Measurements from ENCODE around the gene PLA2R1.

Gene PLA2R1

DNA sequence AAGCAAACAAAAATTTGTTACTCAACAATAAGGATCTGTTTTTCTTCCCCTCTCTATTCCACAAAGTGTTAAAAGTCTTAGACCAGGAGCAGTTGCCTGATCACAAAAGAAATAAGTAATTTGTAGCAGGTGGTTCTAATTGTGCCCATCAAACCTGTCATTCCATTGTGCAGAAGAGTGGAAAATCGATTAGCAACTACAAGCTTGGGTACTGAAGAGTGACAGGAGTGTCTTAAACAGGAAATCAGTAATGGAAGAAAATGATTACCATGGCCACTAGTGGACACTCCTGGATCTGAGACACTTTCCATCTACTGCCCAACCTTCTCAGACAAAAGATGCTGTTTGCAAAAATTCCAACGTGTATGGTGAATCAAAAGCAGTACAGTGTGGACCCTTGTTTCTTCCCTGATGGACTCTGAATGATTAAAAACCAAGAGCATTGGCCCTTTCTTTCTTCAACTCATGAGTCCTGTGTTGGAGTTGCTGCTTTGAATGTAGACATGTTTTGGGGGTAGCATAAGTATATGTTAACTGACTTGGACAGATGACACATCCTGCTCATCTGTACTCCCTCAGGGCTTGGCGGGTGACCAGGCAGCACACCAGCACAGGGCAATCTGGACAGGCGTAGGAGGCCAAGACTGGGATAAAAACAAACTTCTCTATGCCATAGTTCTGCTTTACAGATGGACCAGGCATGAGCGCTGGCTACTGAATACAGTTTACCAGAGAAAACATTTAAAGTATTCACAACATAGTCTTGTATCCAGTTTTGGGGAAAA is 51.9 kb downstream of the PLA2R1 start:
- no peaks in the 10 kb centered on the region for H3K4me1 ChIP-seq (ENCODE audit: control insufficient read depth, insufficient read depth, low read length)
- peaks cover 8% of the 10 kb centered on the region for H3K36me3 ChIP-seq (ENCODE audit: control insufficient read depth, insufficient read depth, low read length)
- no peak overlapping the region for H3K9ac ChIP-seq (ENCODE audit: low read length)
- no peak overlapping the region for H3K4me3 ChIP-seq (ENCODE audit: low read length)
- H3K27ac ChIP-seq (ENCODE audit: low read depth, low read length) = no peak overlapping the region
- no peaks in the 10 kb centered on the region for H3K27me3 ChIP-seq (ENCODE audit: control insufficient read depth, insufficient read depth, low read length)

DNA sequence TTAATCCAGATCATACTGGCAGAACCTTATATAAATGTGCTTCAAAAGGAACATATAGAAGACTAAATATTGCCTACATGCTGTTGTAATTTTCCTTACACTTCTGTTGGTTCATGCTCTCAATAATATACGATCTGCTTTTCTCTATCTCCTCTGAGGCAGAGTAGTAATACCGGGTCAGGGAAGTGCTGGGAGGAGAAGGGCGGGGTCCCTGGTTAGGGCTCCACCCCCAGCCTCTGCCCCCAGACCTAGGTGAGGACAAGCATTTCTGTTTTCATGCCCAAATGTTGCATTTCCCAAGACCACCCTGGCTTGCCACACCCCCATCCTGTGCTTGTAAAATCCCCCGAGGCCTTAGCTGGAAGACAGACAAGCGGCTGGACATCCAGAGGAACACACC is 55.3 kb downstream of the PLA2R1 start:
- Histone ChIP-seq H3K9ac (ENCODE audit: low read length) (no peak overlapping the region), H3K36me3 (ENCODE audit: control insufficient read depth, insufficient read depth, low read length) (peaks cover 12% of the 10 kb centered on the region), H3K4me3 (ENCODE audit: low read length) (no peak overlapping the region), H3K27ac (ENCODE audit: low read depth, low read length) (no peak overlapping the region), H3K4me1 (ENCODE audit: control insufficient read depth, insufficient read depth, low read length) (no peaks in the 10 kb centered on the region), H3K27me3 (ENCODE audit: control insufficient read depth, insufficient read depth, low read length) (no peaks in the 10 kb centered on the region)

DNA sequence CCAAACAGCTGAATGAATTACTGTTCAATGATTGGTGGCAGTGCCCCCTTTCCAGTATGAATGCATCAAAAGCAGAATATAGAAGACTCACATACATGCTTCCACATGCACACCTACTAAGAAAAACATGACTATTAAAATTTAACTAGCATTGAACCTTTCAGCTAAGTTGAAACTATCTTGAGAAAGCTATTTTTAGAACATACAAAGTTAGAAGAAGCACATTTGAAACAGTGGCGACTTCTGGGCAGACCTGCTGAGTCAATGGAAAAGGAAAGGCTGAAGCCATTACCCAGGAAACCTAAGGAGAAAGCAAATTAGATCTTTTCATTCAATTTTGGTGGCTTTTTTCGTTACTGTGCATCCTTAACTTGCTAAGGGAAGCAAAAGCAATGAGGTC is 55.9 kb downstream of the PLA2R1 start:
- no peak overlapping the region for H3K27ac ChIP-seq (ENCODE audit: low read depth, low read length)
- no peaks in the 10 kb centered on the region for H3K4me1 ChIP-seq (ENCODE audit: control insufficient read depth, insufficient read depth, low read length)
- no peak overlapping the region for H3K4me3 ChIP-seq (ENCODE audit: low read length)
- H3K9ac ChIP-seq (ENCODE audit: low read length) = no peak overlapping the region
- peaks cover 8% of the 10 kb centered on the region for H3K36me3 ChIP-seq (ENCODE audit: control insufficient read depth, insufficient read depth, low read length)
- H3K27me3 ChIP-seq (ENCODE audit: control insufficient read depth, insufficient read depth, low read length) = no peaks in the 10 kb centered on the region

DNA sequence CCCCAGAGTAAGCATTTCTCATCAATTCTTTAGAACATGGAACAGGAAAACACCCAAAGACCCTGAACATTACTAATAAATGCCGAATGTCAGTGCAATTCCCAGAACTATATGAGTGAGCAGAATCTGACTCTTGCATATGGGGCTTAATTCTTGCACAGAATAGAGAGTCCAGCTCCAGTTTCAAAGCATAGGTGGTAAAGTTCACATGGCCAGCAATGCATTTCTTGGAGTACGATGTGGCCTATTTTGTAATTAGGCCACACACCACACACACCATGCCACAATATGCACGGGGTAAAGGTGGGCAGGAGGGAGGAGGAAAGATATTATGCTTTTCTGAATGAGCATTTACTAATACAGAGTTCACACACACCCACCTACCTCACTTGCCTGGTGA is 56.5 kb downstream of the PLA2R1 start:
- Histone ChIP-seq H3K9ac (ENCODE audit: low read length) (no peak overlapping the region), H3K27me3 (ENCODE audit: control insufficient read depth, insufficient read depth, low read length) (no peaks in the 10 kb centered on the region), H3K4me3 (ENCODE audit: low read length) (no peak overlapping the region), H3K4me1 (ENCODE audit: control insufficient read depth, insufficient read depth, low read length) (no peaks in the 10 kb centered on the region), H3K36me3 (ENCODE audit: control insufficient read depth, insufficient read depth, low read length) (peaks cover 8% of the 10 kb centered on the region), H3K27ac (ENCODE audit: low read depth, low read length) (no peak overlapping the region)

- no peak overlapping the region for H3K4me3 ChIP-seq (ENCODE audit: low read length)
- no peak overlapping the region for H3K9ac ChIP-seq (ENCODE audit: low read length)
- H3K4me1 ChIP-seq (ENCODE audit: control insufficient read depth, insufficient read depth, low read length) = no peaks in the 10 kb centered on the region
- H3K36me3 ChIP-seq (ENCODE audit: control insufficient read depth, insufficient read depth, low read length) = peaks cover 5% of the 10 kb centered on the region
- H3K27ac ChIP-seq (ENCODE audit: low read depth, low read length) = no peak overlapping the region
- no peaks in the 10 kb centered on the region for H3K27me3 ChIP-seq (ENCODE audit: control insufficient read depth, insufficient read depth, low read length)
Measured at GRCh38 chr2:160005476-160005875, 56.9 kb downstream of the PLA2R1 start.

- Histone ChIP-seq H3K9ac (ENCODE audit: low read length) (no peak overlapping the region), H3K4me1 (ENCODE audit: control insufficient read depth, insufficient read depth, low read length) (no peaks in the 10 kb centered on the region), H3K36me3 (ENCODE audit: control insufficient read depth, insufficient read depth, low read length) (no peaks in the 10 kb centered on the region), H3K27ac (ENCODE audit: low read depth, low read length) (no peak overlapping the region), H3K27me3 (ENCODE audit: control insufficient read depth, insufficient read depth, low read length) (no peaks in the 10 kb centered on the region), H3K4me3 (ENCODE audit: low read length) (no peak overlapping the region)
Measured at GRCh38 chr2:159998961-159999360, 63.5 kb downstream of the PLA2R1 start.

DNA sequence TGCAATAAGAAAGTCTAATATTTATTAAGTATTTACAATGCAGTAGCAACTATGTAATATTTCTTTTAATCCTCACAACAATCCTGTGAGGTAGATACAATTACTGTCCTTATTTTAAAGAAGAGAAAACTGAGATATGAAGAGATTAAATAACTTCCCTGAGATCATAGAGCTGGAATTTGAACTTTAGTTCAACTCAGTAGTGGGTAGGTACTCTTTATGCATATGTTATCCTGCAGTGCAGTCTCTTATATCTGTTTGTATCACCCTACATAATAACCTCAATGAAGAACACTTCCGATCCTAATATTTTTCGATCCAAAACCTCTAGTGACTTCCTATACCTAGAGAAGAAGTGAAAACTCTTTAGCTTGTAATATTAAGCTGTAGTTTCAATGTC is 64.2 kb downstream of the PLA2R1 start:
- Histone ChIP-seq H3K27me3 (ENCODE audit: control insufficient read depth, insufficient read depth, low read length) (no peaks in the 10 kb centered on the region), H3K27ac (ENCODE audit: low read depth, low read length) (no peak overlapping the region), H3K4me3 (ENCODE audit: low read length) (no peak overlapping the region), H3K9ac (ENCODE audit: low read length) (no peak overlapping the region), H3K36me3 (ENCODE audit: control insufficient read depth, insufficient read depth, low read length) (no peaks in the 10 kb centered on the region), H3K4me1 (ENCODE audit: control insufficient read depth, insufficient read depth, low read length) (no peaks in the 10 kb centered on the region)

DNA sequence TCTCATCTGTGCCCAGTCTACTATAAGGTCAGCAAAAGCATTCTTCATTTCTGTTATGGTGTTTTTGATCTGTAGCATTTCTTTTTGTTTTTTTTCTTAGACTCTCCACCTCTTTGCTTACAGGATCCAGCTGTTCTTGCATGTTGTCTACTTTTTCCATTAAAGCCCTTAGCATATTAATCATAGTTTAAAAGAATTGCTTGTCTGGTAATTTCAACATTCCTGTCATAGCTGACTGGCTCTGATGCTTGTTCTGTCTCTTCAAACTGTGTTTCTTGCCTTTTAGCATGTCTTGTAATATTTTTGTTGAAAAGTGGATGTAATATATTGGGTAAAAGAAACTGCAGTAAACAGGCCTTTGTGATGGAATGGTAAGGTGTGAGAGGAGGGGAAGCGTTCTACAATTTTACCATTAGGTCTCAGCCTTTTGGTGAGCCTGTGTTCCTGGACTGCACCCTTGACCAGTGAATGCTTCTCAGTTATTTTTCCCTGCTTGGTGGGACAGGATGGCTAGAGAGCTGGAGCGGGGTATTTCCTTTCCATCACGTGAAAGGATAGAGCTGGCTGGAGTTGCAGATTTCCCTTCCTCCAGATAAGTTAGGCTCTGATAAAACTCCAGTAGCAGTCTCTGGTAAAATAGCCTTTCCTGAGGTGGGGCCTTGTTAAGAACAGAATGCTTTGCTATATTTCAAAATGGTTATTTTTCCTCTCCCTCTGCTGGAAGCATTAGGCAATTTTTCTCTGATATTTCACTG is 65.4 kb downstream of the PLA2R1 start:
- Histone ChIP-seq H3K36me3 (ENCODE audit: control insufficient read depth, insufficient read depth, low read length) (no peaks in the 10 kb centered on the region), H3K27me3 (ENCODE audit: control insufficient read depth, insufficient read depth, low read length) (no peaks in the 10 kb centered on the region), H3K27ac (ENCODE audit: low read depth, low read length) (no peak overlapping the region), H3K4me3 (ENCODE audit: low read length) (no peak overlapping the region), H3K4me1 (ENCODE audit: control insufficient read depth, insufficient read depth, low read length) (no peaks in the 10 kb centered on the region), H3K9ac (ENCODE audit: low read length) (no peak overlapping the region)

DNA sequence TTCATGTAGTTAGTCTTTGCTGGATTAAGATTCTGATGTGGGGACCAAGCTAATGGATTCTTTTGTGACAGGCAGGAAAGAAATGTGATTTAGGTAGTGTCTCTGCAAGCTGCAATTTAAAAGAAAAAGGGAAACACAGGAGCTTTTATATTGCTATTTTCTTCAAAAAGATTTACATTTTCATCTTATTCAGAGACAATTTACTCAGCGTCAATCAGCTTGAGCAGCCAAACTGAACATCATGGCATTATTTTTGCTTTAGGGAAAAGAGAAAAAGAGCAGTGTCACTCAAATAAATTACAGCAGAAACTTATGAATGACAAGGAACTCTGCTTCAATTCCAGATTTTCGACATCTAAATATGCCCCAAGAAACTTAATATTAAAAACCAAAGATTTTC is 67.4 kb downstream of the PLA2R1 start:
- no peaks in the 10 kb centered on the region for H3K4me1 ChIP-seq (ENCODE audit: control insufficient read depth, insufficient read depth, low read length)
- H3K4me3 ChIP-seq (ENCODE audit: low read length) = no peak overlapping the region
- no peak overlapping the region for H3K27ac ChIP-seq (ENCODE audit: low read depth, low read length)
- no peaks in the 10 kb centered on the region for H3K36me3 ChIP-seq (ENCODE audit: control insufficient read depth, insufficient read depth, low read length)
- H3K27me3 ChIP-seq (ENCODE audit: control insufficient read depth, insufficient read depth, low read length) = no peaks in the 10 kb centered on the region
- H3K9ac ChIP-seq (ENCODE audit: low read length) = no peak overlapping the region

- H3K4me1 ChIP-seq (ENCODE audit: control insufficient read depth, insufficient read depth, low read length) = no peaks in the 10 kb centered on the region
- no peak overlapping the region for H3K4me3 ChIP-seq (ENCODE audit: low read length)
Measured at GRCh38 chr2:159989249-159989648, 73.2 kb downstream of the PLA2R1 start.

DNA sequence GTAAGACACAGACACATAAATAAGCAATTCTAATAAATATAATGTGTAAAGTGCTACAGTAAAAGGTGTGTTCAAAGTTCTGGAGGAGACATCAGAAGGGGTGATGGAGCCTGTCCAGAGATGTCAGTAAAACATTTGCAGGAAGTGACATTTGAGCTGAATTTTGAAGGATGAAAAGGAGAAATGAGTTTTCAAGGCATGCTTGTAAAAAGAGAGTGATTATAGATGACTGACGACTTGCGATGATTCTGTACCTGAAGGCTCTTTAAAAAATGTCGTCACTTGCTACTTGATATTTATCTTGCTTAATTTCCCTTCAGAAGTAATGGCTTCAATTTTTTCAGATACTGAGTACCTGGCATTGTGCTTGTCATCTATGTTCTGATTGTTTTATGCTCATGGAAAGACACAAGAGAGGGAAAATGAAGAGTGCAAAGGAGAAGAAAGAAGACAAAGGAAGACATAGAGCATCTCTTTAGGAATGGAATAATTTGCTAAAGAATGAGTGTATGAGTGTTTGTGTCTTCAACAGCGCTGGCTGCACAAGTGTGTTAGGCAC is 73.9 kb downstream of the PLA2R1 start:
- no peaks in the 10 kb centered on the region for H3K27me3 ChIP-seq (ENCODE audit: control insufficient read depth, insufficient read depth, low read length)
- H3K4me1 ChIP-seq (ENCODE audit: control insufficient read depth, insufficient read depth, low read length) = no peaks in the 10 kb centered on the region

More at GRCh38 chr2:159989249-159989648, 73.2 kb downstream of the PLA2R1 start:
- Histone ChIP-seq H3K36me3 (ENCODE audit: control insufficient read depth, insufficient read depth, low read length) (peaks cover 2% of the 10 kb centered on the region), H3K27ac (ENCODE audit: low read depth, low read length) (no peak overlapping the region), H3K27me3 (ENCODE audit: control insufficient read depth, insufficient read depth, low read length) (no peaks in the 10 kb centered on the region), H3K9ac (ENCODE audit: low read length) (no peak overlapping the region)

DNA sequence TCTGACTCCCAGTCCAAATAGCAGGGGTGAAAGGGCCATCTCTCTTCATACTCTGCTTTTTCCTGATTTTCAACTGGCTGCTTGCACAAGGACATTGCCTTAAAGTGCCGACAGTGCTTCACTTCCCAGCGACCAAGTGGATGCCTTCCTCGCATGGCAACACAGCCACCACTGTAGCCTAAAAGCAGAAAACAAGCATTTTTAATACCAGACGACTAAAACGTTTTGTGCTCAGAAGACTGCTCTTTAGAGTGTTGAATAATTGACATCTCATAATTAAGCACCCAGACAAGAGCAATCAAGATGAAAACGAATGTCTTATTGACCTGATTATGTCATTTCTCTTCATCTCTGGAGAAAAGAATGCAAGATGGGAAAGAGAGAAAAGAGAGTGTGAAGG is 75.2 kb downstream of the PLA2R1 start:
- no peaks in the 10 kb centered on the region for H3K27me3 ChIP-seq (ENCODE audit: control insufficient read depth, insufficient read depth, low read length)
- H3K4me3 ChIP-seq (ENCODE audit: low read length) = no peak overlapping the region
- no peaks in the 10 kb centered on the region for H3K4me1 ChIP-seq (ENCODE audit: control insufficient read depth, insufficient read depth, low read length)
- no peak overlapping the region for H3K9ac ChIP-seq (ENCODE audit: low read length)
- peaks cover 2% of the 10 kb centered on the region for H3K36me3 ChIP-seq (ENCODE audit: control insufficient read depth, insufficient read depth, low read length)
- H3K27ac ChIP-seq (ENCODE audit: low read depth, low read length) = no peak overlapping the region

More for the DNA sequence above, 73.9 kb downstream of the PLA2R1 start:
- no peak overlapping the region for H3K27ac ChIP-seq (ENCODE audit: low read depth, low read length)
- no peak overlapping the region for H3K4me3 ChIP-seq (ENCODE audit: low read length)
- no peak overlapping the region for H3K9ac ChIP-seq (ENCODE audit: low read length)
- H3K36me3 ChIP-seq (ENCODE audit: control insufficient read depth, insufficient read depth, low read length) = peaks cover 2% of the 10 kb centered on the region

Data from rectal smooth muscle tissue (tissue), 1 donor.